GM12865 (cell line): ENCODE data around the gene TRAK1.

Experiments
- DNase-seq: peaks from one replicate; pipeline ENCODE4 v3.0.0; 2010; ENCODE audit warnings: low read depth
- H3K4me3 ChIP-seq: 2 replicates; pipeline ENCODE4 v1.5.1; 2011; ENCODE audit warnings: mild to moderate bottlenecking, low read depth, low read length, control low read depth
- TF ChIP-seq, protein P1 (sequence below): IDR thresholded peaks from 2 replicates; pipeline ENCODE4 v1.5.1; 2011; ENCODE audit warnings: low read length, control low read depth, low read depth, inconsistent platforms; ENCODE audit not compliant: insufficient read depth; ENCODE audit errors: missing control alignments

TRAK1 gene

DNA sequence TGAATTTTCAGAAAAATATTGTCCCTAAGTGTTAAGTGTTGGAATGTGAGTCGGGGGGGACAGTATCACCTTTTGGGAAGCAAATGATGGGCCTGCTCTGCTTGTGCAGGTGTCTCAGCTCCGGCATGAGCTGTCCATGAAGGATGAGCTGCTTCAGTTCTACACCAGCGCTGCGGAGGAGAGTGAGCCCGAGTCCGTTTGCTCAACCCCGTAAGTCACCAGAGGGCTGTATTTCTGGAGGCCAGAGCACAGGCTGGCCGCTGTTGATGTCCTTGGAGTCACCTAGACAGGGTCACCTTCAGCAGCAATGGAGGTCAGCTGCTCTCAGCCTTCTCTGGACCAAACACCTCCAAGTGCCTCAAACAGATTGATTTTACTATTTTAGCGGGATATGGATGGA lies 96.8 kb downstream of the TRAK1 start:
- no peak for DNase-seq
- TF ChIP-seq, protein P1, sequence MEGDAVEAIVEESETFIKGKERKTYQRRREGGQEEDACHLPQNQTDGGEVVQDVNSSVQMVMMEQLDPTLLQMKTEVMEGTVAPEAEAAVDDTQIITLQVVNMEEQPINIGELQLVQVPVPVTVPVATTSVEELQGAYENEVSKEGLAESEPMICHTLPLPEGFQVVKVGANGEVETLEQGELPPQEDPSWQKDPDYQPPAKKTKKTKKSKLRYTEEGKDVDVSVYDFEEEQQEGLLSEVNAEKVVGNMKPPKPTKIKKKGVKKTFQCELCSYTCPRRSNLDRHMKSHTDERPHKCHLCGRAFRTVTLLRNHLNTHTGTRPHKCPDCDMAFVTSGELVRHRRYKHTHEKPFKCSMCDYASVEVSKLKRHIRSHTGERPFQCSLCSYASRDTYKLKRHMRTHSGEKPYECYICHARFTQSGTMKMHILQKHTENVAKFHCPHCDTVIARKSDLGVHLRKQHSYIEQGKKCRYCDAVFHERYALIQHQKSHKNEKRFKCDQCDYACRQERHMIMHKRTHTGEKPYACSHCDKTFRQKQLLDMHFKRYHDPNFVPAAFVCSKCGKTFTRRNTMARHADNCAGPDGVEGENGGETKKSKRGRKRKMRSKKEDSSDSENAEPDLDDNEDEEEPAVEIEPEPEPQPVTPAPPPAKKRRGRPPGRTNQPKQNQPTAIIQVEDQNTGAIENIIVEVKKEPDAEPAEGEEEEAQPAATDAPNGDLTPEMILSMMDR: no peak
- no peak overlapping the region for H3K4me3 ChIP-seq

DNA sequence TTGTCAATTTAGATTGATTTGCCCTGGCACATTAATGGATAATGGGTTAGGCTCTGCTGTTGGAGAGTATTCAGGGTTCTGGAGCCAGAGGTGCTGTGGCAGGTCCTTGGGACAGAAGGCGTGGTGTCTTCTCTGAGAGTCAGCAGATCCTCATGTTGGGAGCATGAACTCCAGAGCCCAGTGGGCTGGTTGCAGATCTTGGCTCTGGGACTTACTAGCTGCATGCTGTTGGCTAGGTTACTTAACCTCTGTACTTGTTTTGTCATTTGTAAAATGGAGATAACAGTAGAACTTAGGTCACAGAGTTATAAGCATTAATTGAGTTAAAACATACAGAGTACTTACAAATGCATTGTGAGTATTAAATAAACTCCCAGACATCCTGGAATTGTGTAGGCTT lies 97.2 kb downstream of the TRAK1 start:
- TF ChIP-seq, protein P1: no peak
- H3K4me3 ChIP-seq: no peak overlapping the region
- DNase-seq: no peak

DNA sequence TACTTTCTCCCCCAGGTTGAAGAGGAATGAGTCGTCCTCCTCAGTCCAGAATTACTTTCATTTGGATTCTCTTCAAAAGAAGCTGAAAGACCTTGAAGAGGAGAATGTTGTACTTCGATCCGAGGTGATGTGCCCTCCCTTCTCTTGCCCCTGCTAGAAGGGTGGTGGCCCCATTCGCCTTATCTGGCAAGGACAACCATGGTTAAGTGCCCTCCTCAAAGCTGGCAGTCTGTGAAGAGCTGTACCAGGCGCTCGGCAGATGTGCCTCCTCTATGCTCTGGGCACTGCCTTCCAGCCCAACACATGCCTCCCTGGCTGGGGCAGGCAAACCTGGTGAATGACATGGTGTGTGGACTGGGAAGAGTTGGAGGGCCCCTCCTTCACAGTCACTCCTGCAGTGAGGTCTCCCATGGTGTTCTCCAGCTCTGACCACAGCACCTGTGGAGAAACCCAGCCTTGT lies 97.9 kb downstream of the TRAK1 start:
- no peak overlapping the region for H3K4me3 ChIP-seq
- TF ChIP-seq, protein P1: no peak
- no peak for DNase-seq

DNA sequence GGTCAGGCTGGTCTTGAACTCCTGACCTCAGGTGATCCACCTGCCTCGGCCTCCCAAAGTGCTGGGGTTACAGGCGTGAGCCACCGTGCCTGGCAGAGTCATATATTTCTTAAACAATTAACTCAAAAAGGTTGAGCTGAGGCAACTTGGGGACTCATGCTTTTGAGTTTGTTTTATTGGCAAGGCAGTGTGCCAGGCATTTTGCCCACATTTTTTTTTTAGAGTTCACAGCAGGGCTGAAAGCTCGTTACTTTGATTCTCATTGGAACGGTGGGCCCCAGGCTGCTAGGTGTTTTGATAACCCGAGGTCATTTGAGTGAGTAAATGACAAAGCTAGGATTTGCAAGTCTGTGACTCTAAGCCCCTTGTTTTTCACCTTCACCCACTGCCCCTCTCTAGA lies 98.6 kb downstream of the TRAK1 start:
- no peak overlapping the region for H3K4me3 ChIP-seq
- no peak for DNase-seq
- TF ChIP-seq, protein P1: no peak

DNA sequence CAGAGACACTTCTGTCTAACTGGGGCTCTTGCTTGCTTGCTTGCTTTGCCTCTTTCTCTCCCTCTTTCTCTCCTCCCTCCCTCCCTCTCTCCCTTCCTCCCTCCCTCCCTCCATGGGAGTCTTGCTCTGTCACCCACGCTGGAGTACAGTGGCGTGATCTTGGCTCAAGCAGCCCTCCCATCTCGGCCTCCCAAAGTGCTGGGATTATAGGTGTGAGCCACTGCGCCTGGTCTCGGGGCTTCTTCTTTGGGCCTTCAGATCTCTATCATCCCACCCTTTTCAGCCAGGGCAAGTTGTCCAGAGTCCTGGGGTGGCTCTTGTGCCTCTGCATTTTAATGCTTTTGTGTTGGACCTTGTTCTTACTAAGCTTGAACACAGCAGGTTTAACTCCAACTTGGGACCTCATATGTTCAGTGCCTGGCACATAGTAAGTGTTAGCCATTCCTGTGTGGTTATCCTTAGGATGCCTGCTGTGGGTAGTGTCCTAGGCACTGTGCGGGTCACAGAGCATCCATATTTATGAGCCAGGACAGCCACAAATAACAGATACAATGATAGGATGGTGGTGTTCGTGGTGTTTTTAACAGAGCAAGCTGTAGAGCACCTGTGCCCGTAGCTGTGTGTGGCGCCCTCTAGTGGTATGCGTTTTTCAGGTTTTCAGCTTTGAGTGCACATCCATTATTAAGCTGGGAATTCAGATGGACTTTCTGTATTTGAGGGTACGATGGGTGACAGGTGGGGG lies 99.7 kb downstream of the TRAK1 start:
- H3K4me3 ChIP-seq: no peak overlapping the region
- TF ChIP-seq, protein P1: peak; percentile 85
- peak; percentile 80 for DNase-seq

DNA sequence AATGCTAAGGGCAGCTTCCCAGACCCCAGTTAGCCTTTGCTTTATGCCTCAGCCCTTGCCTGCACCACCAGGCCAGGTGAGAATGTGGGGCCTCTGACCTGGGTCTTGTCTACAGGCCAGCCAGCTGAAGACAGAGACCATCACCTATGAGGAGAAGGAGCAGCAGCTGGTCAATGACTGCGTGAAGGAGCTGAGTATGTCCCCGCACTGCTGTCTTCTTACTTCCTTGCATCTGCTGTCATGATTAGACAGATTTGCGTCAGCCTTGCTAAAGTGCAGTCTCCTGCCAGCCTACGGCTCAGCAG lies 100.2 kb downstream of the TRAK1 start:
- H3K4me3 ChIP-seq: no peak overlapping the region
- TF ChIP-seq, protein P1: no peak
- DNase-seq: no peak

DNA sequence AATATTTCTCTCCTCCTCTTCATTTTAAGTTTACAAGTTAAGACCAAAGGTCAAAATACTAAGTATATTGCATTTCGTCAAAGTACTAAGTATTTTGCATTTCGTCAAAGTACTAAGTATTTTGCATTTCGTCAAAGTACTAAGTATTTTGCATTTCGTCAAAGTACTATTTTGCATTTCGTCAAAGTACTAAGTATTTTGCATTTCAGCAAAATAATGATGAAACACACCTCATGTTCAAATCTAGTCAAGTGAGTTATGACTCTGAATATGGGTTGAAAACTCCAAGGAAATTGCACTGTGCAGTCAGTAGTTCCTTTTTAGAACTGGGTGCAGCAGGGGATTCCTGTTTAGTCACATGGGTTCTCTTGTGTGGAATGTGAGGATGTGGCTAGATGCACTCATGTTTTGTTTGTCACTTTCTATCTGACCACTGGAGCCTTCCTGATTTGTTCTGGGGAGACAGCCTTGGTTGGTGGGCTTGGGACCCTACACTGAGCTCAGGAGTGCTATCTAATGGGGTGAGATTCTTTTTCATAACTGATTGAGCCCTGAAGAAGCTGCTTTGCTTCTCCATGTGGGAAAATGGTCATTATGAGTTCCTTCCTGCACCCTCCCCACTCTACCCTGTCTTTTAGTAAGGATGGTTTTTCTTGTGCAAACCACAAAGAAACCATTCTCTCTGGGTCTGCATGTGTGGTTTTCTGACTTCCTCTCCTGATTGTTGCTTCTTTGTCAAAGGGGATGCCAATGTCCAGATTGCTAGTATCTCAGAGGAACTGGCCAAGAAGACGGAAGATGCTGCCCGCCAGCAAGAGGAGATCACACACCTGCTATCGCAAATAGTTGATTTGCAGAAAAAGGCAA lies 101.4 kb downstream of the TRAK1 start:
- TF ChIP-seq, protein P1: no peak
- DNase-seq: peak; percentile 87
- H3K4me3 ChIP-seq: peak overlapping the region; percentile 64
